ENCODE measurements around the gene ARPC1B.
A peak's percentile ranks its signal among the peaks of the same experiment; 100 is the strongest.

ARPC1B gene

DNA sequence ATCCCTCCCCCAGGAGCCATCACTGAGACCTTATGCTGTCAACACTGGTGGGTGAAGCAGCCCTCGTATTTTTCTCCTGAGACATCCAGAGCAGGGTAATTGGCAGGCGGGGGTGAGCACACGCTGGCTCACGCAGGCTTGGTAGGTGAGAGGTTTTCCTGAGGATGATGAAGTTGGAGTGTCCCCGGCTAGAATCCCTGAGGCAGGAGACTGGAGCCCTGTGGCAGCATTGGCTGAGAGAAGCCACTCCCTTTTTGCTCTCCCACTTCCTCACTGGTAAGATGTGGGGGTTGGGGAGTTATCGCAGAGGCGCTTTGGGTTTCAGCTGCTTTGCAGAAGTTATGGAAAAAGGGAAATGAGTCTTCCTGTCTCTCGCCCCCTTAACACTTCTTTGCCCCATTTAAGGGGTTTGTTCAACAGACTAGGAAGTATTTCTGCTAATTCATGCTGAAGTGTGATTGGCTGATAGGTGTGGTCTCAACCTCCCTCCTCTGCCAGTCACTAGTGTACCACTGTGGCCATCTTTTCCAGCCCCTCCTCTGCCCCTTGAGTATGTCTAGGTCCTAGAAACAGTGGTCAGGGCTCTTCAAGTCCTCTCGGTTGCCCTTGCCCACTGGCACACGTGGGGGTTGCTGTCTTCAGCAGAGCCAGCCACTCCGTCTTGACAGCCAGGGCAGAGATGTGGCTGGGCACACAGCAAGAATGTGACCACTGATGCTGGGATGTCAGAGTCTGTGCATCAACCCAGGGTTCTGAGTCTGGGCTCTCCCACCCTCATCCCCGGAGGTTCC is 5.7 kb downstream of the ARPC1B start:
- Histone ChIP-seq H3K9ac (ENCODE audit: low read depth, low read length, poor library complexity, severe bottlenecking) (peak overlapping the region; percentile 46), H3K9me3 (ENCODE audit: insufficient read depth, low read depth, low read length) (no peaks in the 10 kb centered on the region), H3K79me2 (ENCODE audit: insufficient read depth, low read length) (peaks cover 75% of the 10 kb centered on the region), H3K4me2 (ENCODE audit: low read depth, low read length, poor library complexity, severe bottlenecking) (peak overlapping the region; percentile 62), H3K4me1 (ENCODE audit: insufficient read depth, low read length, poor library complexity, severe bottlenecking) (peaks cover 33% of the 10 kb centered on the region), H2AFZ (ENCODE audit: low read length) (no peak overlapping the region), H3K36me3 (ENCODE audit: insufficient read depth, low read length) (peaks cover 4% of the 10 kb centered on the region; the same call in 1 of the 2 replicates), H3K9me2 (replicated peaks; ENCODE audit: low read depth, low read length) (no peaks in the 10 kb centered on the region), H3K4me3 (ENCODE audit: low read length, poor library complexity, severe bottlenecking) (peak overlapping the region; percentile 55), H3K27me3 (ENCODE audit: insufficient read depth, low read length, poor library complexity, severe bottlenecking) (no peaks in the 10 kb centered on the region), H3F3A (ENCODE audit: low read depth) (no peaks in the 10 kb centered on the region), H4K20me1 (ENCODE audit: insufficient read depth, low read length, poor library complexity, severe bottlenecking) (peaks cover 17% of the 10 kb centered on the region)
- no peak for TF ChIP-seq EZH2phosphoT487 (IDR thresholded peaks at IDR 0.05; ENCODE audit: borderline replicate concordance)
- TF ChIP-seq, protein P1, sequence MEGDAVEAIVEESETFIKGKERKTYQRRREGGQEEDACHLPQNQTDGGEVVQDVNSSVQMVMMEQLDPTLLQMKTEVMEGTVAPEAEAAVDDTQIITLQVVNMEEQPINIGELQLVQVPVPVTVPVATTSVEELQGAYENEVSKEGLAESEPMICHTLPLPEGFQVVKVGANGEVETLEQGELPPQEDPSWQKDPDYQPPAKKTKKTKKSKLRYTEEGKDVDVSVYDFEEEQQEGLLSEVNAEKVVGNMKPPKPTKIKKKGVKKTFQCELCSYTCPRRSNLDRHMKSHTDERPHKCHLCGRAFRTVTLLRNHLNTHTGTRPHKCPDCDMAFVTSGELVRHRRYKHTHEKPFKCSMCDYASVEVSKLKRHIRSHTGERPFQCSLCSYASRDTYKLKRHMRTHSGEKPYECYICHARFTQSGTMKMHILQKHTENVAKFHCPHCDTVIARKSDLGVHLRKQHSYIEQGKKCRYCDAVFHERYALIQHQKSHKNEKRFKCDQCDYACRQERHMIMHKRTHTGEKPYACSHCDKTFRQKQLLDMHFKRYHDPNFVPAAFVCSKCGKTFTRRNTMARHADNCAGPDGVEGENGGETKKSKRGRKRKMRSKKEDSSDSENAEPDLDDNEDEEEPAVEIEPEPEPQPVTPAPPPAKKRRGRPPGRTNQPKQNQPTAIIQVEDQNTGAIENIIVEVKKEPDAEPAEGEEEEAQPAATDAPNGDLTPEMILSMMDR (conservative IDR thresholded peaks at IDR 0.05; ENCODE audit: low read length), result no peak

DNA sequence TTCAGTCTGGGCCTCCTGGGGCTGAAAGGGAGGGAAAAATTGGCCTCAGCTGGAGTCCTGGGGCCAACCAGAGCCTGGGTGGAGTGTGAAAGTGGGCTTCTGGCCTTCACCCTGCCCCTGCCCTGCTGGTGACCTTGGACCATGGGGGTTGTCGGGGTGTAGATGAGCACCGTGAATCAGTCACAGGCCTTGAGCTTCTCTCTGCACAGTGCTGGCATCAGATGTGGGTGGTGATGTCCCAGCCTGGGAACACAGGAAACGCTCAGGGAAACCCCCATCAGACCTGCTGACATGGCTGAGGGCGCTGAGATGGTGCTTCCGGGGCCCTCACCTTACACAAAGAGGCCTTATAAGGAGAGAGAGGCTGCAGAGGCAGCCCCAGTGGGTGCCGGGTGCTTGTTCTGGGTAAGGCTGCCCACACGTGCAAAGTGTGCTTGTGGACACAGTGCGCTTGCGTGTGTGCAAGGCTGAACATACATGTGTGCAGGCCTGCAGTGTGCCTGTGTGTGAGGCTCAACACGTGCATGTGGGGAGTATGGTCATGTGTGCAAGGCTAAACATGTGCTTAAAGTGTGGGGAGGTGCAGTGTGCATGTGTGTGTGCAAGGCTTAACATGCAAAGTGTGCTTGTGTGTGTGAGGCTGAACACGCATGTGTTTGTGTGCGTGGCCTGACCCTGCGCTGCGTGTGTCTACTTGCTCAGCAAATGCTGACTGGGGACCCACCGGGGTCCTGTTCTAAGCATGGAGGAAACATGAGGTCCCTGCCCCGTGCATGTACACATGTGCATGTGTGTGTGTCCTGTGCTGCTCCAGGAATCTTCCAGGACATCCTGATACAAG is 6.5 kb downstream of the ARPC1B start:
- peak overlapping the region; percentile 46 for H3K9ac ChIP-seq (ENCODE audit: low read depth, low read length, poor library complexity, severe bottlenecking)
- peak overlapping the region; percentile 62 for H3K4me2 ChIP-seq (ENCODE audit: low read depth, low read length, poor library complexity, severe bottlenecking)
- no peaks in the 10 kb centered on the region for H3K9me3 ChIP-seq (ENCODE audit: insufficient read depth, low read depth, low read length)
- H2AFZ ChIP-seq (ENCODE audit: low read length), result no peak overlapping the region
- peaks cover 11% of the 10 kb centered on the region for H4K20me1 ChIP-seq (ENCODE audit: insufficient read depth, low read length, poor library complexity, severe bottlenecking)
- H3K4me1 ChIP-seq (ENCODE audit: insufficient read depth, low read length, poor library complexity, severe bottlenecking), result peaks cover 33% of the 10 kb centered on the region
- peak overlapping the region; percentile 55 for H3K4me3 ChIP-seq (ENCODE audit: low read length, poor library complexity, severe bottlenecking)
- H3K9me2 ChIP-seq (replicated peaks; ENCODE audit: low read depth, low read length), result no peaks in the 10 kb centered on the region
- H3K36me3 ChIP-seq (ENCODE audit: insufficient read depth, low read length), result peaks cover 7% of the 10 kb centered on the region; the same call in 1 of the 2 replicates
- peaks cover 67% of the 10 kb centered on the region for H3K79me2 ChIP-seq (ENCODE audit: insufficient read depth, low read length)
- no peak for TF ChIP-seq EZH2phosphoT487 (IDR thresholded peaks at IDR 0.05; ENCODE audit: borderline replicate concordance)
- TF ChIP-seq, protein P1 (conservative IDR thresholded peaks at IDR 0.05; ENCODE audit: low read length), result no peak
- no peaks in the 10 kb centered on the region for H3K27me3 ChIP-seq (ENCODE audit: insufficient read depth, low read length, poor library complexity, severe bottlenecking)
- H3F3A ChIP-seq (ENCODE audit: low read depth), result no peaks in the 10 kb centered on the region

DNA sequence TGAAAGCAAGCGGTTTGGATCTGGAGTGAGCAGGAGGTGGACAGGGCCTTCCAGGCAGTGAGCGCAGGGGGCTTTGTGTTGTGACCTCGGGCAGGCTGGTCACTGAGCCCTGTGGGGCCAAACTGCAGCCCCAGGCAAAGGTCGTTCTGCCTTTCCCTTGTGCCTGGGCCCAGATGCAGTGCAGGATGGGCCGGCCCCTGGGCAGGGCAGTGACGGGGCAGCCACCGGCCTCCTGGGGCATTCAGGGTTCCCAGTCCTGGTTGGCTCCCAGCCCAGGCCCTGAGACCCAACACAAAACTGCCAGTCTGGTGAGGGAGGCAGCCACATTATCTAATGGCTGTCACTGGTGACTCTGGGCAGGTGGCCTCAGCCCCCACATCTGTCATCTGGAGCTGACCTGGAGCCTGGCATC is 7.1 kb downstream of the ARPC1B start:
- no peaks in the 10 kb centered on the region for H3K9me3 ChIP-seq (ENCODE audit: insufficient read depth, low read depth, low read length)
- H3K4me1 ChIP-seq (ENCODE audit: insufficient read depth, low read length, poor library complexity, severe bottlenecking), result peaks cover 30% of the 10 kb centered on the region
- peak overlapping the region; percentile 46 for H3K9ac ChIP-seq (ENCODE audit: low read depth, low read length, poor library complexity, severe bottlenecking)
- H3K79me2 ChIP-seq (ENCODE audit: insufficient read depth, low read length), result peaks cover 61% of the 10 kb centered on the region
- no peaks in the 10 kb centered on the region for H3K27me3 ChIP-seq (ENCODE audit: insufficient read depth, low read length, poor library complexity, severe bottlenecking)
- H2AFZ ChIP-seq (ENCODE audit: low read length), result no peak overlapping the region
- peaks cover 7% of the 10 kb centered on the region for H4K20me1 ChIP-seq (ENCODE audit: insufficient read depth, low read length, poor library complexity, severe bottlenecking)
- no peaks in the 10 kb centered on the region for H3F3A ChIP-seq (ENCODE audit: low read depth)
- no peaks in the 10 kb centered on the region for H3K9me2 ChIP-seq (replicated peaks; ENCODE audit: low read depth, low read length)
- peak overlapping the region; percentile 55 for H3K4me3 ChIP-seq (ENCODE audit: low read length, poor library complexity, severe bottlenecking)
- peak overlapping the region; percentile 62 for H3K4me2 ChIP-seq (ENCODE audit: low read depth, low read length, poor library complexity, severe bottlenecking)
- TF ChIP-seq EZH2phosphoT487 (IDR thresholded peaks at IDR 0.05; ENCODE audit: borderline replicate concordance), result no peak
- TF ChIP-seq, protein P1 (conservative IDR thresholded peaks at IDR 0.05; ENCODE audit: low read length), result no peak
- peaks cover 7% of the 10 kb centered on the region; the same call in 1 of the 2 replicates for H3K36me3 ChIP-seq (ENCODE audit: insufficient read depth, low read length)
